A549 treated with CpdA at 1 μM for 4 hours (cell line): ENCODE data around the gene CCDC83. TPM values are rescaled to one million over a fixed set of nuclear protein-coding genes. Genes with fewer than 3 reads are reported as not detected.

Experiments used
- total RNA-seq: library from RNA; stranded (reverse); fragments of 200-300 nt; extraction: Qiagen RNA extraction; gene quantifications from 5 replicates; pipeline ENCODE4 v1.2.3, GENCODE V29; 2022; ENCODE audit warnings: low read depth

Gene CCDC83
- not detected in 5 replicates for total RNA-seq

GRCh38 chr11:85855341-85855656 is at the start of gene CCDC83:
Gene CCDC83 (plus strand): TSS chr11:85855383. CDS start chr11:85865124, 9,741 bp downstream.

GRCh38 chr11:85810871-85811611 is 44.1 kb upstream of the CCDC83 start, which contains the start of gene SYTL2:
Gene SYTL2 (minus strand): TSS chr11:85811141. CDS start chr11:85757725, 53,416 bp downstream.

Other genes with a start within 250 kb of the CCDC83 start
- gene DLG2, start 228.0 kb upstream of the CCDC83 start, total RNA-seq: 0.28 to 0.60 TPM (median 0.33 TPM) in 5 replicates
- gene TMEM126B, start 226.8 kb upstream of the CCDC83 start, total RNA-seq: 55.8 to 78.6 TPM (median 62.1 TPM) in 5 replicates
- 56.5 to 61.8 TPM (median 59.6 TPM) in 5 replicates for gene TMEM126A, start 207.4 kb upstream of the CCDC83 start, total RNA-seq
- 29.0 to 34.1 TPM (median 30.4 TPM) in 5 replicates for gene CREBZF, start 190.3 kb upstream of the CCDC83 start, total RNA-seq
- not detected in 5 replicates for gene CCDC89, start 169.2 kb upstream of the CCDC83 start, total RNA-seq
- gene SYTL2, start 44.2 kb upstream of the CCDC83 start, total RNA-seq: 13.9 to 29.9 TPM (median 14.9 TPM) in 5 replicates
- gene PICALM, start 213.7 kb downstream of the CCDC83 start, total RNA-seq: 83.2 to 115 TPM (median 89.9 TPM) in 5 replicates